Osteoblast (primary cell): ENCODE measurements around the gene KBTBD8. TPM values are rescaled to one million over a fixed set of nuclear protein-coding genes. Genes with fewer than 3 reads are reported as not detected.

Experiments used
- DNase-seq: peaks from one replicate; pipeline ENCODE4 v3.0.0; 2011; ENCODE audit warnings: low spot score, mixed read lengths; ENCODE audit not compliant: insufficient read length; ENCODE audit errors: missing footprints
- H2AFZ ChIP-seq: 2 replicates; pipeline ENCODE4 v1.6.0; 2011; ENCODE audit warnings: mild to moderate bottlenecking, low read length
- H3K27ac ChIP-seq: 2 replicates; pipeline ENCODE4 v1.5.1; 2011; ENCODE audit warnings: mild to moderate bottlenecking, low read depth, low read length, moderate library complexity
- H3K27me3 ChIP-seq: 2 replicates; pipeline ENCODE4 v1.6.0; 2012; ENCODE audit warnings: mild to moderate bottlenecking, control low read depth, inconsistent platforms, low read length, moderate library complexity; ENCODE audit not compliant: insufficient read depth
- H3K36me3 ChIP-seq: 2 replicates; pipeline ENCODE4 v1.5.1; 2011; ENCODE audit warnings: mild to moderate bottlenecking, low read length, control low read depth, moderate library complexity; ENCODE audit not compliant: insufficient read depth
- H3K4me1 ChIP-seq: 2 replicates; pipeline ENCODE4 v1.5.1; 2011; ENCODE audit warnings: mild to moderate bottlenecking, low read length, control low read depth, moderate library complexity; ENCODE audit not compliant: insufficient read depth
- H3K4me2 ChIP-seq: 2 replicates; pipeline ENCODE4 v1.6.0; 2011; ENCODE audit warnings: mild to moderate bottlenecking, low read length; ENCODE audit not compliant: insufficient read depth
- H3K4me3 ChIP-seq: fragments of 200-600 bp; sonication (generic); 3 replicates; pipeline ENCODE4 v1.5.1; 2012; ENCODE audit warnings: mild to moderate bottlenecking, low read length, inconsistent platforms; ENCODE audit not compliant: insufficient read depth
- H3K79me2 ChIP-seq: 2 replicates; pipeline ENCODE4 v1.6.0; 2012; ENCODE audit warnings: mild to moderate bottlenecking, low read length, control low read depth, inconsistent platforms; ENCODE audit not compliant: insufficient read depth
- H3K9me3 ChIP-seq: 2 replicates; pipeline ENCODE4 v1.5.1; 2011; ENCODE audit warnings: low read depth, low read length, control low read depth
- H4K20me1 ChIP-seq: 2 replicates; pipeline ENCODE4 v1.6.0; 2012; ENCODE audit warnings: mild to moderate bottlenecking, low read length, control low read depth; ENCODE audit not compliant: insufficient read depth
- total RNA-seq: library from RNA; depleted of rRNA; stranded (reverse); fragments of >200 nt; gene quantifications from 2 replicates; pipeline ENCODE4 v1.2.3, GENCODE V29; 2012
- TF ChIP-seq, protein P1 (sequence below): IDR thresholded peaks from 2 replicates; pipeline ENCODE4 v1.5.1; 2011; ENCODE audit warnings: mild to moderate bottlenecking, low read depth, low read length, moderate library complexity; ENCODE audit errors: extremely low read depth

The KBTBD8 gene
- total RNA-seq, 1 donor: 1.1 TPM

DNA sequence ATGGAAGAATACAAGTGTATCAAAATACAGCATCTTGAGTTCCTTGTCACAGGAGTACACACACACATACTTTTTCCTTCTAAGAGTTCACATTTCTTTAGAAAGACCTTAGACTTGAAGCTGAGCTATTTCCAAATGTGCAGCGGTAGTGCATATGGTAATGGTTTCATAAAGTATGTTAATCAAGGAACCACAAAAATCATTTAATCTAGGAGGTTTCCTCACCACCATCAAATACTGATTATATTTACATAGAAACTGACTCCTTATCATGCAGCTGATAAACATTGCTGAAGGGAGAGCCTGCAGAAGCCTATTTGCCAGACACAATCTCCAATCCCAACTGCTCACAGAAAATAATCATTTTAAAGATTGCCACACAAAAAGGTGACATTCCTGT is 40.0 kb upstream of the KBTBD8 start:
- Histone ChIP-seq H4K20me1 (no peaks in the 10 kb centered on the region), H3K27ac (no peak overlapping the region), H3K27me3 (no peaks in the 10 kb centered on the region), H3K4me3 (no peak overlapping the region), H3K36me3 (no peaks in the 10 kb centered on the region), H3K79me2 (no peaks in the 10 kb centered on the region), H3K9me3 (no peaks in the 10 kb centered on the region), H3K4me2 (no peak overlapping the region), H3K4me1 (no peaks in the 10 kb centered on the region), H2AFZ (no peak overlapping the region)
- no peak for DNase-seq
- TF ChIP-seq, protein P1, sequence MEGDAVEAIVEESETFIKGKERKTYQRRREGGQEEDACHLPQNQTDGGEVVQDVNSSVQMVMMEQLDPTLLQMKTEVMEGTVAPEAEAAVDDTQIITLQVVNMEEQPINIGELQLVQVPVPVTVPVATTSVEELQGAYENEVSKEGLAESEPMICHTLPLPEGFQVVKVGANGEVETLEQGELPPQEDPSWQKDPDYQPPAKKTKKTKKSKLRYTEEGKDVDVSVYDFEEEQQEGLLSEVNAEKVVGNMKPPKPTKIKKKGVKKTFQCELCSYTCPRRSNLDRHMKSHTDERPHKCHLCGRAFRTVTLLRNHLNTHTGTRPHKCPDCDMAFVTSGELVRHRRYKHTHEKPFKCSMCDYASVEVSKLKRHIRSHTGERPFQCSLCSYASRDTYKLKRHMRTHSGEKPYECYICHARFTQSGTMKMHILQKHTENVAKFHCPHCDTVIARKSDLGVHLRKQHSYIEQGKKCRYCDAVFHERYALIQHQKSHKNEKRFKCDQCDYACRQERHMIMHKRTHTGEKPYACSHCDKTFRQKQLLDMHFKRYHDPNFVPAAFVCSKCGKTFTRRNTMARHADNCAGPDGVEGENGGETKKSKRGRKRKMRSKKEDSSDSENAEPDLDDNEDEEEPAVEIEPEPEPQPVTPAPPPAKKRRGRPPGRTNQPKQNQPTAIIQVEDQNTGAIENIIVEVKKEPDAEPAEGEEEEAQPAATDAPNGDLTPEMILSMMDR: no peak

DNA sequence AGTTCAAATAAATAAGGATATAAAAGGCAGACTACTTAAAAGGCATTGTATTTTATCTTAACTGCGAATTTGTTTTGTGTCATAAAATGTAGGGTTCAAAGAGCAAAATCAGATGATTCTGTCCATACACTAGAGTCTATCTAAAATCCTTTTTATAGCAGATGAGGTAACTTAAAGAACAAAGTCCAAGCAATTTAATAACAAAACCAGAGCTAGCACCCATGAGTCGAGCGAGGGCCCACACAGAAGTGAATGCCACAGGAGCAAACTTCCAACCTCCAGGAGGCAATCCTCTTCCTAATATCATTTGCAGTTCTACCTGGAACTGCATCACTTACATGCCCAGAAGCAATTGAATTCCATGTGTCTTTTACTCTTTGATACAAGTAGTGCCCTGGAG is 35.4 kb upstream of the KBTBD8 start:
- peaks cover under 1% of the 10 kb centered on the region for H3K27me3 ChIP-seq
- no peaks in the 10 kb centered on the region for H3K4me1 ChIP-seq
- no peak for DNase-seq
- H3K4me3 ChIP-seq: no peak overlapping the region
- no peak overlapping the region for H2AFZ ChIP-seq
- no peaks in the 10 kb centered on the region for H4K20me1 ChIP-seq
- H3K79me2 ChIP-seq: no peaks in the 10 kb centered on the region
- TF ChIP-seq, protein P1: no peak
- H3K4me2 ChIP-seq: no peak overlapping the region
- H3K27ac ChIP-seq: no peak overlapping the region
- no peaks in the 10 kb centered on the region for H3K9me3 ChIP-seq
- no peaks in the 10 kb centered on the region for H3K36me3 ChIP-seq

DNA sequence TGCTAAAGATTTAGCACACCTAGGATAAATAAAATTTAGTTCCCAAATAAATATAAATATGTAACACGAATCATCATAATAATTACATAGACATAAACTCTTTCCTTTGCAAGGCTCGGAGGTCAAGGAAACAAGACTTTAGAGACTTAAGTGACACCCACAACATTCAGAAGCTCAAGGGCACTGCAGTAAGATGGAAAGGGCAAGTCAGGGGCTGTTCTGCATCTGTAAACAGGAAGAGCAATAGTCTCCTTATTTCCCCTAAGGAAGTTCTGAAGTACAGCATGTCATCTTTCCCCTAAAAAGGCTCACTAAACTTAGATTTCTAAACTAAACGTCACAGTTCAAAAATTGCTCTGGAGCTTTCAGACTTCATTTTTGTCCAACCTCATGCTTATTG is 26.9 kb upstream of the KBTBD8 start:
- Histone ChIP-seq H3K36me3 (no peaks in the 10 kb centered on the region), H3K27me3 (peaks cover 11% of the 10 kb centered on the region), H4K20me1 (no peaks in the 10 kb centered on the region), H3K9me3 (no peaks in the 10 kb centered on the region), H3K79me2 (no peaks in the 10 kb centered on the region), H3K4me1 (peaks cover 6% of the 10 kb centered on the region), H3K27ac (no peak overlapping the region), H2AFZ (peak overlapping the region; percentile 2), H3K4me2 (peak overlapping the region; percentile 98), H3K4me3 (no peak overlapping the region)
- DNase-seq: no peak
- TF ChIP-seq, protein P1: no peak

DNA sequence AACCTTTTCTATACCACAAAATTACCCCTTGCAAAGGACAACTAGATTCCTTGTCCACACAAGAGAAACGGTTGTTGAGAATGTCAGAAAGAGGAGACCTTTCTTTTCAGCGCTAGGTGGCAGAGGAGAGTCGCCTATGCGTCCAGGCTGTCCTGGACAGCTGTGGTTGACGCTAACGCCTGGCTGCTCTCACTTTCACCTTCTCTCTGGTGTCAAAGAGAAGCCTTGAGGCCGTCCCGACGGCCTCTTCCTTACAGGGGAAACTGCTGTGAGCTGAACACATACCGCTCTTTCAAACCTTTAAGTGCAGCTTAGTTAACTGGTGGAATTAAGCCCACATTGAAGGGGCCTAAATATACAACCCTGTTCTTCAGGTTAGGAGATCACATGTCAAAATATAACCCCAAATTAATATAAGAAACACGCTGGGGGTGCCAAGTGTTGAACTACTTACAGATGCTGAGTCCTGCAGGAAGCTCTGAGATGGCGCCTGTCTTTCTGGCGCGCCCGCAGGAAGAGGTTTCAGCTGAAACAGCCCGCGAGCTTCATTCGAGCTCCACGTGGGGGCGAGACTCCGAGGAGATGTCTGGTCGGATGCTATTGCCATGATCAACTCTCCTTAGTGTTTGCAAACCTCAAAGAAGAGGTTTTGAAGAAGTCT is 26.1 kb upstream of the KBTBD8 start:
- Histone ChIP-seq H3K36me3 (no peaks in the 10 kb centered on the region), H3K79me2 (no peaks in the 10 kb centered on the region), H2AFZ (peak overlapping the region; percentile 99), H3K4me1 (peaks cover 6% of the 10 kb centered on the region), H3K4me2 (peak overlapping the region; percentile 98), H4K20me1 (no peaks in the 10 kb centered on the region), H3K27ac (no peak overlapping the region), H3K4me3 (peak overlapping the region; percentile 77), H3K9me3 (no peaks in the 10 kb centered on the region), H3K27me3 (peaks cover 11% of the 10 kb centered on the region)
- TF ChIP-seq, protein P1: peak; percentile 90
- peak; percentile 88 for DNase-seq
